Bronchial epithelial cell (primary cell): ENCODE measurements around the gene IRF4. TPM values are rescaled to one million over a fixed set of nuclear protein-coding genes. Genes with fewer than 3 reads are reported as not detected.

Experiments used
- DNase-seq: peaks from one replicate; pipeline ENCODE4 v3.0.0-alpha.2; 2010; ENCODE audit warnings: low read depth
- FAIRE-seq: peaks from 2 replicates; lab custom pipeline; 2011; peaks lifted over from hg19 to GRCh38; lab: Jason Lieb, UNC
- H3K27me3 ChIP-seq: 2 replicates; pipeline ENCODE4 v1.5.1; 2011; ENCODE audit warnings: low read length; ENCODE audit not compliant: control insufficient read depth, insufficient read depth
- H3K36me3 ChIP-seq: 2 replicates; pipeline ENCODE4 v1.5.1; 2011; ENCODE audit warnings: low read length; ENCODE audit not compliant: control insufficient read depth, insufficient read depth
- H3K4me3 ChIP-seq: 2 replicates; pipeline ENCODE4 v1.5.1; 2011; ENCODE audit warnings: mild to moderate bottlenecking, low read depth, low read length, control low read depth
- total RNA-seq: library from RNA; depleted of rRNA; stranded (reverse); fragments of >200 nt; gene quantifications from 2 replicates; pipeline ENCODE4 v1.2.1, GENCODE V29; 2014
- TF ChIP-seq, protein P1 (sequence below): IDR thresholded peaks from 2 replicates; pipeline ENCODE4 v1.5.1; 2011; ENCODE audit warnings: mild to moderate bottlenecking, moderate library complexity, low read length, control low read depth, inconsistent platforms; ENCODE audit not compliant: insufficient read depth, severe bottlenecking

Gene IRF4
- total RNA-seq, 1 donor from 2014 or later, result not detected

DNA sequence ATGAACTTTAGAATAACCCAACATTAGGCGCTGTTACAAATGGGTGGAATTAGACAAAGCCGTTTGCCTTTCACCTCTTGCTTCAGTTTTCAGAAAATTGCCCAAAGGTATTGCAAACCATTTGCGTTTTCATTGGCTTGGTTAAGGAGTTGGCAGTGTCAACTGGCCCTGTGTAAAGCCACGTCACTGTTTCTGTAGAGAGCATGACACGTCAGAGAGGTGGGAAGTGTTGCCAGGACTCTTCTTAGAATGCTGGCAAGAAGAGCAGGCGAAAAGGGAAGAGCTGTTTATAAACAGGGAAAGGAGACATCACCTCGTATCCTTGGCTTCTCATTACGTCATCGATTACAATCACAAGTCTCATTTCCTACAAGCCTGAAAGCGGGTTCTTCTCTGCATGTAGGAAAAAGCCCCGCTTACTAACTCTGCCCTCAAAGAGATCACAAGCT is 4.2 kb upstream of the IRF4 start:
- peaks cover 35% of the 10 kb centered on the region for H3K27me3 ChIP-seq
- FAIRE-seq, result peak; percentile 60
- no peak for DNase-seq

DNA sequence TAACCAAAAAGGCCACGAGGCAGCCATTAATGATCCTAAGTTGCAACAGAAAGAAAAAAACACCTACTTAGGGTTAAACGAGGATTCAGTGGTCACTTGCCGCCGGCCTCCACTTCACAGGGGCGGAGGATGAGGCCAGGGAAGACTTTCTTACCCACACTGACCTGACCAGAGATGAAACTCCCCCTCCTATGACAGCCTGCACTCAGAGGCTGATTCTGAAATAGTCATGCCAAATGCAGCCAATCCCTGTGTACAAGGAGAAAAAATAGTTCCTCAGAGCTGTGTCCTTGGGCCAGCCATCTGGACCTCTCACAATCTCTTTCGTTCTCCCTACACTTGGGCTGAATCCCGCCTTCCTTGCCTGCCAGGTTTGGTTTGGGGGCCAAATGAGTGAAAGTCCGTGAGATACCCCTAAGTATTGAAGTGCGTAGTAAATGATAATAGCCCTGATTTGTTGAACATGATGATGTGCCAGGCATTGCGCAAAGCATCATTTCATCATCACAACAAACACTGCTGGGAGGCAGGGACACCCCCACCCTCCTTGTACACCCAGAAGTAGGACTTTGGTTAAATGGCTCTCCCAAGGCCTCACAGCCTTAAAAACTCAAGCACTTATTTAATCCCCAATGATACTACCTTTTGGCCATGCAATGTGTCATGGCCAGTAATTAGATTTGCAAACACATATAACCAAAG is 3.2 kb upstream of the IRF4 start:
- TF ChIP-seq, protein P1, sequence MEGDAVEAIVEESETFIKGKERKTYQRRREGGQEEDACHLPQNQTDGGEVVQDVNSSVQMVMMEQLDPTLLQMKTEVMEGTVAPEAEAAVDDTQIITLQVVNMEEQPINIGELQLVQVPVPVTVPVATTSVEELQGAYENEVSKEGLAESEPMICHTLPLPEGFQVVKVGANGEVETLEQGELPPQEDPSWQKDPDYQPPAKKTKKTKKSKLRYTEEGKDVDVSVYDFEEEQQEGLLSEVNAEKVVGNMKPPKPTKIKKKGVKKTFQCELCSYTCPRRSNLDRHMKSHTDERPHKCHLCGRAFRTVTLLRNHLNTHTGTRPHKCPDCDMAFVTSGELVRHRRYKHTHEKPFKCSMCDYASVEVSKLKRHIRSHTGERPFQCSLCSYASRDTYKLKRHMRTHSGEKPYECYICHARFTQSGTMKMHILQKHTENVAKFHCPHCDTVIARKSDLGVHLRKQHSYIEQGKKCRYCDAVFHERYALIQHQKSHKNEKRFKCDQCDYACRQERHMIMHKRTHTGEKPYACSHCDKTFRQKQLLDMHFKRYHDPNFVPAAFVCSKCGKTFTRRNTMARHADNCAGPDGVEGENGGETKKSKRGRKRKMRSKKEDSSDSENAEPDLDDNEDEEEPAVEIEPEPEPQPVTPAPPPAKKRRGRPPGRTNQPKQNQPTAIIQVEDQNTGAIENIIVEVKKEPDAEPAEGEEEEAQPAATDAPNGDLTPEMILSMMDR, result no peak
- DNase-seq, result no peak
- Histone ChIP-seq H3K4me3 (no peak overlapping the region), H3K36me3 (no peaks in the 10 kb centered on the region), H3K27me3 (peaks cover 38% of the 10 kb centered on the region)
- no peak for FAIRE-seq

More for the DNA sequence above, 4.2 kb upstream of the IRF4 start:
- no peak overlapping the region for H3K4me3 ChIP-seq
- TF ChIP-seq, protein P1, result no peak
- no peaks in the 10 kb centered on the region for H3K36me3 ChIP-seq

DNA sequence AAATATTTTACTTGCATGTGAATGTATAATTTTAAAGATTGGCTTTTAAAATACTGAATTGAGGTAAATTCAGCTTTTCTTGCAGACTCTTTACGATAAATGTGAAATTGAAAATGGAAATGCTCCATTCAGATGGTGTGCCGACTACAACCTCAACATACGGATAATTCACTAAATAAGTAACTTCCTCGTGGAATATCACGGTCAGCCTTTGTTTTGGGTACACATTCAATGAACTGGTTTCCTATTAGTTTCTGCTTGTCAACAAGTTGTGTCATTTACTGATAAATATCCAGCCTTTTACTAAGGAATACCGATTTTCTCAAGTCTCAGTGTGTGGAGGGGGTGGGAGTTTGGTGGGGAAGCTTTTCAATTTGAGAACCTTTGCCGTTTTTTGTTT is 2.4 kb upstream of the IRF4 start:
- no peaks in the 10 kb centered on the region for H3K36me3 ChIP-seq
- TF ChIP-seq, protein P1, result no peak
- no peak overlapping the region for H3K4me3 ChIP-seq
- peaks cover 45% of the 10 kb centered on the region for H3K27me3 ChIP-seq
- DNase-seq, result no peak
- no peak for FAIRE-seq

DNA sequence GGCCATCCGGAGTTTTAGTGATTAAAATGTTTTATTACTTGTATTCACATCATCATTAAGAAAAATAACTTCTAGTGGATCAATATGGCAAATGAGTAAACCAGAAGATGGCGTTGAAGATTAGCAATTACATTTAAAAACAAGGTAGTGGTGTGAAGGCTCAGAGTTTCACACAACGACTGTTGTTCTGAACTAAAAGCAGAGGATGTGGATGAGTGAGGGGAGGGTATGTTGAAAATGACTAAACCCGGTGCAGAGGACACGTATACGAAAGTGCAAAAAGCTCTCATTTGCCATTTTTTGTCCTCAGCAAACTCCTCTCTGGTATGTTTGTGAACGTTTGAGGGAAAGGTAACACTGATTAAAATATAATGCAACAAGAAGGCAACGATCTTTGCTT is 1.9 kb upstream of the IRF4 start:
- FAIRE-seq (no peak), DNase-seq (no peak)
- no peaks in the 10 kb centered on the region for H3K36me3 ChIP-seq
- peaks cover 48% of the 10 kb centered on the region for H3K27me3 ChIP-seq
- no peak overlapping the region for H3K4me3 ChIP-seq
- TF ChIP-seq, protein P1, result no peak

DNA sequence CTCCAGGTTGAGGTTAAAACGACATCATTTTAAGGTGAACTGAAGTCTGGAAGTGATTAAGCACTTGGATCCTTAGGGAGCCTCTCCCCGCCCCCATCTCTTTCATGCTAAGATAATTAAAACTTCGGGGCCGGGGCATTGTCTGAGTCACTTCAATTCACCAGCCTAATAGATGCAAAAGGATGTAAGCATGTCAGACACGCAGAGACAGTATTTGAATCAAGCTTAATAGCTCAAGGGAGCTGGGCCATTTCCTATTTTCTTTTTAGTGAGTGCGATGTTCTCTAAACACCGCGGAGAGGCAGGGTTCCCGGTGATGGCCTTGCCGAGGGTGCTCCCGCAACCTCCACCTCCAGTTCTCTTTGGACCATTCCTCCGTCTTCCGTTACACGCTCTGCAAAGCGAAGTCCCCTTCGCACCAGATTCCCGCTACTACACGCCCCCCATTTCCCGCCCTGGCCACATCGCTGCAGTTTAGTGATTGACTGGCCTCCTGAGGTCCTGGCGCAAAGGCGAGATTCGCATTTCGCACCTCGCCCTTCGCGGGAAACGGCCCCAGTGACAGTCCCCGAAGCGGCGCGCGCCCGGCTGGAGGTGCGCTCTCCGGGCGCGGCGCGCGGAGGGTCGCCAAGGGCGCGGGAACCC is 516 bp upstream of the IRF4 start:
- TF ChIP-seq, protein P1, result no peak
- FAIRE-seq (no peak), DNase-seq (no peak)
- no peaks in the 10 kb centered on the region for H3K36me3 ChIP-seq
- peaks cover 50% of the 10 kb centered on the region for H3K27me3 ChIP-seq
- H3K4me3 ChIP-seq, result no peak overlapping the region
